Parathyroid adenoma (tissue), 2 donors: ENCODE data around the gene EXOSC6.
"Not testable (repeated sequence)": the region's sequence is repeated elsewhere in the genome, so short reads cannot be mapped to it uniquely, and the experiment has no call there.

ENCODE experiments used
- H2AFZ ChIP-seq: fragments of 300-600 bp; sonication (generic); one replicate; pipeline ENCODE4 v1.7.0; 2017; ENCODE audit warnings: antibody characterized with exemption, mild to moderate bottlenecking
- H3K27ac ChIP-seq: fragments of 300-600 bp; sonication (generic); one replicate; pipeline ENCODE4 v1.7.0; 2017
- H3K27me3 ChIP-seq: fragments of 300-600 bp; sonication (generic); one replicate; pipeline ENCODE4 v1.7.0; 2017; ENCODE audit warnings: low read length; ENCODE audit not compliant: control insufficient read depth, insufficient read depth
- H3K36me3 ChIP-seq: fragments of 300-600 bp; sonication (generic); one replicate; pipeline ENCODE4 v1.7.0; 2017; ENCODE audit warnings: low read length; ENCODE audit not compliant: control insufficient read depth, insufficient read depth
- H3K4me1 ChIP-seq: fragments of 300-600 bp; sonication (generic); one replicate; pipeline ENCODE4 v1.7.0; 2017; ENCODE audit warnings: control low read depth
- H3K4me2 ChIP-seq: fragments of 300-600 bp; sonication (generic); one replicate; pipeline ENCODE4 v1.7.0; 2017; ENCODE audit warnings: low read length
- H3K4me3 ChIP-seq: fragments of 300-600 bp; sonication (generic); one replicate; pipeline ENCODE4 v1.7.0; 2017; ENCODE audit warnings: low read depth, low read length
- H3K79me2 ChIP-seq: fragments of 300-600 bp; sonication (generic); one replicate; pipeline ENCODE4 v1.7.0; 2017; ENCODE audit warnings: control low read depth
- H3K9ac ChIP-seq: fragments of 300-600 bp; sonication (generic); one replicate; pipeline ENCODE4 v1.7.0; 2017; ENCODE audit warnings: mild to moderate bottlenecking
- H3K9me3 ChIP-seq: fragments of 300-600 bp; sonication (generic); one replicate; pipeline ENCODE4 v1.7.0; 2017; ENCODE audit warnings: low read length; ENCODE audit not compliant: control insufficient read depth
- donor health status: primary hyperparathyroidism.

The EXOSC6 gene

DNA sequence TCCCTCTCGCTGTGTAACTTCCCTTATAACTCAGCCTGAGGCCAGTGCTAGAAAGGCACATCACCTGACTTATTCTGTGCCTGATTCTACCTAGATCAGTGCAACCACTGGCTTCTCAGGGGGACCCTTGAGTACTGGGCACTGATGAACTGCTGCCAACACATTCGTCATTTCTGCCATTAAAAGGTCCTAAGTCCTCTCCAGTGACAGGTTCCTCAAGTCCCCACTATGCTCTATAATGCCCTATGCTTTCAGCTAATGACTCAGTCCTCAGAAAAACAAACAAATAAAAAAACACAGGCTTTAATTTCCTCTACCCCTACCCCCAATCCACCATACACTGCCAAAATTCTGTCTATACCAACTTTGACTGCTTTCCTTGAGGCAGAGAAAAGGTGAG lies 28.5 kb downstream of the EXOSC6 start:
- H3K4me1 ChIP-seq, H3K79me2 ChIP-seq, H3K4me3 ChIP-seq, H3K4me2 ChIP-seq, H3K27ac ChIP-seq, H3K9me3 ChIP-seq, H3K36me3 ChIP-seq, H3K27me3 ChIP-seq, H2AFZ ChIP-seq, H3K9ac ChIP-seq: not testable (repeated sequence)

- H3K36me3 ChIP-seq, H2AFZ ChIP-seq, H3K9ac ChIP-seq, H3K79me2 ChIP-seq, H3K27me3 ChIP-seq, H3K4me1 ChIP-seq, H3K4me3 ChIP-seq, H3K9me3 ChIP-seq, H3K27ac ChIP-seq, H3K4me2 ChIP-seq: not testable (repeated sequence)
Measured at GRCh38 chr16:70222574-70222973, 29.2 kb downstream of the EXOSC6 start.

DNA sequence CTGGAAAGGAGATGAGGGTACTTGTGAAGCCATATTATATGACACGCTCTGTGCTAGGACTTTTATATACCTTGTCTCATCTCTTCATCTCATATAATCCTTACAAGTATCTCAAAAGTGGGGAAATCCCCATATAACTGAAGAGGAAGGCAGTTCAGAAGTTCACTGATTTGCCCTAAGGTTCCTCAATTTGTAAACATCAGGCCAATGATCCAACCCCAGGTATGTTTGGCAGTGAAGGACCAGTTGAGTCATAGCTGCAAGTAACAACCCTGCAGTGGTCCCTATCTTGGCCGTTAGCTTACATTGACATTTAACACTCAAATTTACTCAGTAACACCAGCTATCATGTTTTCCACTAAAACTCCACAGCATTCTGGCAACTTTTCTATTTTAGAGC lies 33.2 kb downstream of the EXOSC6 start:
- H3K4me3 ChIP-seq, H3K27me3 ChIP-seq, H2AFZ ChIP-seq, H3K36me3 ChIP-seq, H3K4me2 ChIP-seq, H3K79me2 ChIP-seq, H3K9me3 ChIP-seq, H3K27ac ChIP-seq, H3K9ac ChIP-seq, H3K4me1 ChIP-seq: not testable (repeated sequence)

DNA sequence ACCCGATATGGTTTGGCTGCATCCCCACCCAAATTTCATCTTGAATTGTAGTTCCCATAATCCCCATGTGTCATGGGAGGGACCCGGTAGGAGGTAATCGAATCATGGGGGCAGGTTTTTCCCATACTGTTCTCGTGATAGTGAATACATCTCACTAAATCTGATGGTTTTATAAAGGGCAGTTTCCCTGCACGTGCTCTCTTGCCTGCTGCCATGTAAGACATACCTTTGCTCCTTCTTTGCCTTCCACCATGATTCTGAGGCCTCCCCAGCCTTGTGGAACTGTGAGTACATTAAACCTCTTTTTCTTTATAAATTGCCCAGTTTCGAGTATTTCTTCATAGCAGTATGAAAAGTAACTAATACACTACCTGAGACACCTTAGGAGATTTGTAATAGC lies 45.4 kb downstream of the EXOSC6 start:
- not testable (repeated sequence) for H3K79me2 ChIP-seq, H3K4me3 ChIP-seq, H3K4me2 ChIP-seq, H3K36me3 ChIP-seq, H3K27me3 ChIP-seq, H3K27ac ChIP-seq, H3K4me1 ChIP-seq, H2AFZ ChIP-seq, H3K9ac ChIP-seq, H3K9me3 ChIP-seq

DNA sequence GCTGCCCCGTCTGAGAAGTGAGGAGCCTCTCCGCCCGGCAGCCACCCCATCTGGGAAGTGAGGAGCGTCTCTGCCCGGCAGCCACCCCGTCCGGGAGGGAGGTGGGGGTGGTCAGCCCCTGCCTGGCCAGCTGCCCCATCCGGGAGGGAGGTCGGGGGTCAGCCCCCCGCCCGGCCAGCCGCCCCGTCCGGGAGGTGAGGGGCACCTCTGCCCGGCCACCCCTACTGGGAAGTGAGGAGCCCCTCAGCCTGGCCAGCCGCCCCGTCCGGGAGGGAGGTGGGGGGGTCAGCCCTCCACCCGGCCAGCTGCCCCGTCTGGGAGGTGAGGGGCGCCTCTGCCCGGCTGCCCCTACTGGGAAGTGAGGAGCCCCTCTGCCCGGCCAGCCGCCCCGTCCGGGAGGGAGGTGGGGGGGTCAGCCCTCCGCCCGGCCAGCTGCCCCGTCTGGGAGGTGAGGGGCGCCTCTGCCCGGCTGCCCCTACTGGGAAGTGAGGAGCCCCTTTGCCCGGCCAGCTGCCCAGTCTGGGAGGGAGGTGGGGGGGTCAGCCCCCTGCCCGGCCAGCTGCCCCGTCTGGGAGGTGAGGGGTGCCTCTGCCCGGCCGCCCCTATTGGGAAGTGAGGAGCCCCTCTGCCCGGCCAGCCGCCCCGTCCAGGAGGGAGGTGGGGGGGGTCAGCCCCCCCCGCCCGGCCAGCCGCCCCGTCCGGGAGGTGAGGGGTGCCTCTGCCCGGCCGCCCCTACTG lies 46.9 kb downstream of the EXOSC6 start:
- not testable (repeated sequence) for H3K4me1 ChIP-seq, H3K27ac ChIP-seq, H3K79me2 ChIP-seq, H3K4me3 ChIP-seq, H3K36me3 ChIP-seq, H3K9ac ChIP-seq, H3K27me3 ChIP-seq, H3K4me2 ChIP-seq, H2AFZ ChIP-seq, H3K9me3 ChIP-seq

GRCh38 chr16:70204010-70204409 lies 47.7 kb downstream of the EXOSC6 start:
- H3K4me3 ChIP-seq, H3K27me3 ChIP-seq: not testable (repeated sequence)

GRCh38 chr16:70203508-70203907 lies 48.2 kb downstream of the EXOSC6 start:
- not testable (repeated sequence) for H3K27me3 ChIP-seq, H3K4me3 ChIP-seq, H3K27ac ChIP-seq, H3K36me3 ChIP-seq, H3K4me1 ChIP-seq, H3K9me3 ChIP-seq, H3K79me2 ChIP-seq, H3K4me2 ChIP-seq, H3K9ac ChIP-seq, H2AFZ ChIP-seq

More at GRCh38 chr16:70204010-70204409, 47.7 kb downstream of the EXOSC6 start:
- H3K79me2 ChIP-seq, H3K9me3 ChIP-seq, H3K4me1 ChIP-seq, H3K27ac ChIP-seq, H2AFZ ChIP-seq, H3K9ac ChIP-seq, H3K36me3 ChIP-seq, H3K4me2 ChIP-seq: not testable (repeated sequence)

- not testable (repeated sequence) for H3K9ac ChIP-seq, H3K27ac ChIP-seq, H3K4me2 ChIP-seq, H3K79me2 ChIP-seq, H2AFZ ChIP-seq, H3K27me3 ChIP-seq, H3K36me3 ChIP-seq, H3K4me1 ChIP-seq, H3K9me3 ChIP-seq, H3K4me3 ChIP-seq
Measured at GRCh38 chr16:70200063-70200462, 51.7 kb downstream of the EXOSC6 start.

GRCh38 chr16:70199170-70199569 lies 52.6 kb downstream of the EXOSC6 start:
- not testable (repeated sequence) for H3K27ac ChIP-seq, H3K4me1 ChIP-seq, H3K9ac ChIP-seq, H3K9me3 ChIP-seq, H2AFZ ChIP-seq, H3K4me2 ChIP-seq, H3K4me3 ChIP-seq, H3K27me3 ChIP-seq, H3K79me2 ChIP-seq, H3K36me3 ChIP-seq

DNA sequence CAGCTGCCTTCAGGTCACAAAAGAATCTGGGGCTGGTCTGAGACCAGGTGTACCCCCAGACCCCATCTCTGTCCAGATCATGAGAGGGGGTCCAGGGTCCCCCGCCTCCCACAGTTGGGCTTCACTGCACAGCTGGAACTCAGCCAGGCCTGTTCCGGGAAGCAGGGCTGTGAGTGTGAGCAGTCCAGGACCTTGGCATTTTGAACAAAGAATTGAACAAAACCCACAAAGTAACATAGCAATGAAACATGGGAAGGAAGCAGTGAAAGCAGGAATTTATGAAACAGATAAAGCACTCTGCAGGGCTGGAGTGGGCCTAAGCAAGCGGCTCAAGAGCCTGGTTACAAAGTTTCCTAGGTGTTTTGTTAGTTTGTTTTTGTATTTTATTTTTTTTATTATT lies 53.1 kb downstream of the EXOSC6 start:
- H3K9me3 ChIP-seq, H2AFZ ChIP-seq, H3K27ac ChIP-seq, H3K9ac ChIP-seq, H3K4me3 ChIP-seq, H3K4me1 ChIP-seq, H3K27me3 ChIP-seq, H3K36me3 ChIP-seq, H3K79me2 ChIP-seq, H3K4me2 ChIP-seq: not testable (repeated sequence)

DNA sequence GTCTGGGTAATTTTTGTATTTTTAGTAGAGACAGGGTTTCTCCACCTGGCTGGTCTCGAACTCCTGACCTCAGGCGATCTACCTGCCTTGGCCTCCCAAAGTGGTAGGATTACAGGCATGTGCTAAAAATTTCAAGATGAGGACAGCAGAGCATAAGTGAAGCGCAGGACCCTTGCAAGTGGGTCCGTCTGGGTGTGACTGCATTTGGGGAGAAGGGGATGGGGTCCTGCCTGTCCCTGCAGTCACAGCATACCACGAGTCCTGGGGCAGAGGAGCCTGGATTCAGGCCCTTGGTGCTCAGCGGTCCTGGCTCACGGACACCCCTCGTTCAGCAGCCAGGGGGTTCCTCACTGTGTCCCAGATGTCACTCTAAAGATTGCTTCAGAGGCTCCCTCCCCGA lies 53.5 kb downstream of the EXOSC6 start:
- H2AFZ ChIP-seq, H3K9me3 ChIP-seq, H3K4me1 ChIP-seq, H3K79me2 ChIP-seq, H3K36me3 ChIP-seq, H3K4me2 ChIP-seq, H3K4me3 ChIP-seq, H3K27ac ChIP-seq, H3K27me3 ChIP-seq, H3K9ac ChIP-seq: not testable (repeated sequence)
